Gastroesophageal sphincter (tissue), 4 donors: ENCODE measurements around the gene STON2. TPM values are rescaled to one million over a fixed set of nuclear protein-coding genes. Genes with fewer than 3 reads are reported as not detected.

Source experiments
- ATAC-seq: fragments of 150-250 bp; one replicate; pipeline ENCODE4 v1.9.1; 2016; ENCODE audit warnings: mild to moderate bottlenecking, moderate library complexity
- H3K27ac ChIP-seq, 4 donors: fragments of 200-600 bp; sonication (generic) in 3 of 4; 1 replicate in 3 of 4; 2 replicates in 1 of 4; pipeline ENCODE4 v1.5.1; 2016 to 2019
- H3K27me3 ChIP-seq: fragments of 200-600 bp; sonication (generic); one replicate; pipeline ENCODE4 v1.5.1; 2019
- H3K36me3 ChIP-seq, 2 donors: fragments of 200-600 bp; sonication (generic); one replicate each; pipeline ENCODE4 v1.5.1; 2019; ENCODE audit warnings: control low read depth in 1 of 2
- H3K4me1 ChIP-seq, 3 donors: fragments of 200-600 bp; sonication (generic); 1 replicate in 2 of 3; 2 replicates in 1 of 3; pipeline ENCODE4 v1.5.1; 2016 to 2019; ENCODE audit warnings: control low read depth in 2 of 3
- H3K4me3 ChIP-seq, 2 donors: fragments of 200-600 bp; sonication (generic); one replicate each; pipeline ENCODE4 v1.5.1; 2019; ENCODE audit warnings: mild to moderate bottlenecking in 1 of 2, moderate library complexity in 1 of 2
- H3K9me3 ChIP-seq, 3 donors: fragments of 200-600 bp; sonication (generic); one replicate each; pipeline ENCODE4 v1.5.1; 2017 to 2019; ENCODE audit warnings: control low read depth in 2 of 3
- CTCF ChIP-seq, 4 experiments: fragments of 200-600 bp in 2 of 4; fragments of 450-650 bp in 2 of 4; sonication (generic) in 1 of 4; IDR thresholded peaks; one replicate each; pipeline ENCODE4 v1.5.1; 2017 to 2019; ENCODE audit warnings: antibody characterized with exemption in 4 of 4, mild to moderate bottlenecking in 2 of 4, moderate library complexity in 2 of 4
- EP300 ChIP-seq: sonication (generic); formaldehyde crosslinking; IDR thresholded peaks from one replicate; pipeline ENCODE4 v1.6.1; 2017; ENCODE audit warnings: antibody characterized with exemption, mild to moderate bottlenecking
- POLR2A ChIP-seq, 2 donors: fragments of 450-650 bp; IDR thresholded peaks; one replicate each; pipeline ENCODE4 v1.6.1; 2017; ENCODE audit warnings: antibody characterized with exemption in 2 of 2, mild to moderate bottlenecking in 2 of 2, moderate library complexity in 1 of 2
- POLR2AphosphoS5 ChIP-seq: sonication (generic); formaldehyde crosslinking; IDR thresholded peaks from one replicate; pipeline ENCODE4 v1.6.1; 2017; ENCODE audit warnings: antibody characterized with exemption
- WGBS, 2 donors: methylation state at CpG; one replicate each; pipeline ENCODE4 v1.1.5; 2018; ENCODE audit warnings: low coverage in 1 of 2; 5-methylcytosine and 5-hydroxymethylcytosine counted together
- small RNA-seq, 4 donors: library from RNA; depleted of rRNA; stranded (forward); fragments of <200 nt; gene quantifications; one replicate each; pipeline ENCODE3, GENCODE V24; 2016
- total RNA-seq, 4 donors: library from RNA; depleted of rRNA; stranded (reverse); fragments of >200 nt; gene quantifications; one replicate each; pipeline ENCODE4 v1.1.0, GENCODE V29; 2016

Gene STON2
- total RNA-seq, 4 donors from 2014 or later = 2.8 to 11.6 (median 11.5) TPM

DNA sequence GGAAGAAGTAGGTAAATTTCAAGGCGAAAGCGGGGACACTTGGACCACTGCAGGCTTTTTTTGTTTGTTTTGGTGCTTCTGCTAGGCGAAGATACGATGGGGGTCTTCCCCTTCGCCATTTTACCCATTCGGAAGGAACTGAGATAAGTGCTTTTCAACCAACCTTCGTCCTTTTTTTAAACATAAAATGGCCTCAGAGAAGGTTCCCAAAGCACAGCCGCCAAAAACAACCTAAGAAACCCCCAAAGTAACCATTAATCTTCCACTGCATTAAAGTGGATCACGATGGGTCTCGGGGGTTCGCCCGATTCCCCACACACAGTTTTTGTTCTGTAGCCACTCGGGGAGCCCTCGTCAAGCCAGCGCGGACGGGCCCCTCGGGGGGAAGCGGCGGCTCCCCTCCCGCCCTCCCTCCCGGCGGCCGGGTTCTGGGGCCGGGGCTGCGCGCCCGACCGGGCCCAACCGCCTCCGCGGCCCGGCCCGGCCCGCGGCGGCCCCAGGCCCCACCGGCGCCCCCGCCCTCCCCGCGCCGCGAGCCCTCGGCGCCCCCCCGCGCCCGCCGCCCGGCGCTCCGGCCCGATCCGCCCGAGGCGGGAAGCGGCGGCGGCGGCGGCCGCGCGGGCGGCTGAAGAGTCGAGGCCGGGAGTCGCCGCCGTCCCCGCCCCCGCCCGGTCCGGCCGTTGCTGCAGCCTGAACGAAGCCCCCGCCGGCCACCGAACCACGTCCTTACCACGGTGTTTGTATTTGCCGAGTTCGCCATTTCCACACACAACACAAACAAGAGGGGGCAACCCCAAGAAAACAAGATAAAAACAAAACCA, 180.2 kb downstream of the STON2 start:
- Histone ChIP-seq H3K4me3 (peak overlapping the region; percentile 80 to 99), H3K9me3 (no peaks in the 10 kb centered on the region), H3K27ac (peak overlapping the region; percentile 96 to 98 (median 98)), H3K4me1 (peaks cover 0 to 40% (median 9%) of the 10 kb centered on the region in 3 donors), H3K27me3 (no peaks in the 10 kb centered on the region), H3K36me3 (peaks cover 0 to 12% of the 10 kb centered on the region in 2 donors)
- TF ChIP-seq CTCF (IDR thresholded peaks at IDR 0.05) (no peak), POLR2A (IDR thresholded peaks at IDR 0.05) (no peak), POLR2AphosphoS5 (no peak), EP300 (no peak)
- no peak for ATAC-seq
- WGBS, 2 donors = 0% methylated on average over 6 to 8 of the region's 84 CpGs

- H3K27me3 ChIP-seq = no peaks in the 10 kb centered on the region
- peak overlapping the region; percentile 80 to 99 for H3K4me3 ChIP-seq
- WGBS, 2 donors = 0% methylated on average over 24 of the region's 29 CpGs
- peak; percentile 80 for ATAC-seq
- peak overlapping the region; percentile 96 to 98 (median 98) for H3K27ac ChIP-seq
- H3K4me1 ChIP-seq = peaks cover 0 to 40% (median 9%) of the 10 kb centered on the region in 3 donors
- H3K36me3 ChIP-seq = peaks cover 0 to 19% of the 10 kb centered on the region in 2 donors
- H3K9me3 ChIP-seq = no peaks in the 10 kb centered on the region
- TF ChIP-seq POLR2A (IDR thresholded peaks at IDR 0.05) = peak; percentile 98 to 99
- TF ChIP-seq POLR2AphosphoS5 = peak; percentile 99
- no peak for TF ChIP-seq CTCF (IDR thresholded peaks at IDR 0.05)
Measured at GRCh38 chr14:81219210-81219758, 180.8 kb downstream of the STON2 start.

DNA sequence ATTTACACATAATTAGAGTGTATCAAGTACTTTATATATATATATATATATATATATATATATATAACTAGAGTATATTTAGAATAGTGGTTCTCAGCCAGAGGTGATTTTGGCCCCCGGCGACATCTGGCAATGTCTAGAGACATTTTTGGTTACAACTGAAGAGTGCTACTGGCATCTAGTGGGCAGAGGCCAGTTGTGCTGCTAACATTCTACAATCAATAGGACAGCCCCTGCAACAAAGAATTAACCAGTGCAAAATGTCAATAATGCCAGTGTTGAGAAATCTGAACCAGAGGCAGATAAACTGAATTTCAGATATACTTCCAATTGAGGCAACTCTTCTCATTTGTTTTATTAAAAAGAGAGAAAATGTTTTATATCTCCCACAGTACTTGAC, 188.3 kb downstream of the STON2 start:
- Histone ChIP-seq H3K4me1 (peaks cover 0 to 42% (median 0%) of the 10 kb centered on the region in 3 donors), H3K27ac (no peak overlapping the region), H3K27me3 (no peaks in the 10 kb centered on the region), H3K9me3 (no peaks in the 10 kb centered on the region), H3K4me3 (no peak overlapping the region), H3K36me3 (peaks cover 0 to 51% of the 10 kb centered on the region in 2 donors)
- TF ChIP-seq POLR2AphosphoS5 (no peak), CTCF (IDR thresholded peaks at IDR 0.05) (peak; percentile 19 to 51 (median 40))
- ATAC-seq = no peak
- 7 to 13% methylated on average over 2 of the region's 2 CpGs for WGBS, 2 donors

Small RNA genes within 50 kb of the gene (small RNA-seq; reads per million reads assigned to genes)
- gene DYNLL1P1 (0 reads per million in 4 donors), gene DYNLL1P2 (0 reads per million in 4 donors)

Other genes starting within 250 kb of the STON2 start
- 10 to 100 TPM; 28.0 to 40.0 (median 30.5) TPM for gene GTF2A1, start 179.4 kb downstream of the STON2 start, total RNA-seq
- gene SEL1L, start 133.5 kb upstream of the STON2 start, total RNA-seq = 10 to 100 TPM; 53.7 to 82.8 (median 71.6) TPM